ENCODE measurements around the gene TLE7. TPM values are rescaled to one million over a fixed set of nuclear protein-coding genes. Genes with fewer than 3 reads are reported as not detected.

TLE7 gene
- total RNA-seq, 1 experiment from 2014 or later, result not detected

- Histone ChIP-seq H4K8ac (replicated peaks; ENCODE audit: insufficient read length, low read depth, low read length) (no peak overlapping the region), H2BK5ac (ENCODE audit: insufficient read length, low read length) (no peak overlapping the region), H3K27me3 (ENCODE audit: insufficient read depth, low read length) (no peaks in the 10 kb centered on the region), H3K79me2 (ENCODE audit: insufficient read depth, low read length) (no peaks in the 10 kb centered on the region), H3K9ac (ENCODE audit: extremely low read depth, insufficient read length, low read length) (no peak overlapping the region), H4K20me1 (ENCODE audit: control insufficient read depth, insufficient read depth, insufficient read length) (no peaks in the 10 kb centered on the region), H3K56ac (ENCODE audit: insufficient read length, low read depth, low read length) (no peak overlapping the region), H3K4me1 (ENCODE audit: insufficient read depth, low read length) (no peaks in the 10 kb centered on the region), H2BK12ac (ENCODE audit: insufficient read length, low read depth, low read length) (no peak overlapping the region), H3K4me2 (ENCODE audit: insufficient read depth, insufficient read length, low read length) (no peak overlapping the region), H3T11ph (ENCODE audit: low read length) (no peak overlapping the region), H3K79me1 (ENCODE audit: insufficient read depth, low read depth, low read length, poor library complexity, severe bottlenecking) (no peaks in the 10 kb centered on the region), H4K5ac (ENCODE audit: insufficient read length, low read depth, low read length) (no peak overlapping the region), H2BK120ac (ENCODE audit: low read depth, low read length, poor library complexity, severe bottlenecking) (no peak overlapping the region), H3K4ac (ENCODE audit: low read depth, low read length) (no peak overlapping the region), H2AK5ac (ENCODE audit: insufficient read length, low read length) (no peak overlapping the region), H3K23me2 (ENCODE audit: insufficient read length, low read depth, low read length, poor library complexity, severe bottlenecking) (no peaks in the 10 kb centered on the region), H2BK15ac (ENCODE audit: low read depth, low read length) (no peak overlapping the region), H2AFZ (ENCODE audit: low read length) (no peak overlapping the region), H3K14ac (ENCODE audit: insufficient read depth, low read length) (no peak overlapping the region), H3K27ac (ENCODE audit: insufficient read length, low read depth, low read length) (no peak overlapping the region), H3K18ac (ENCODE audit: insufficient read length, low read depth, low read length) (no peak overlapping the region), H4K91ac (ENCODE audit: insufficient read length, low read depth, low read length) (no peak overlapping the region), H3K9me3 (ENCODE audit: control insufficient read depth, low read depth, low read length) (no peaks in the 10 kb centered on the region), H2BK20ac (ENCODE audit: low read depth, low read length, poor library complexity, severe bottlenecking) (no peak overlapping the region), H3K23ac (ENCODE audit: insufficient read length, low read depth, low read length) (no peak overlapping the region)
- DNase-seq, result no peak
- no peaks in the 10 kb centered on the region for H3K36me3 Mint-ChIP-seq (ENCODE audit: insufficient read depth in 1 of 3, low read depth in 3 of 3)
- H3K27me3 Mint-ChIP-seq (ENCODE audit: low read depth), result peaks cover 19% of the 10 kb centered on the region
- no peaks in the 10 kb centered on the region for H3K9me3 Mint-ChIP-seq
- H3K4me1 Mint-ChIP-seq, result no peaks in the 10 kb centered on the region
- TF ChIP-seq, protein P1, sequence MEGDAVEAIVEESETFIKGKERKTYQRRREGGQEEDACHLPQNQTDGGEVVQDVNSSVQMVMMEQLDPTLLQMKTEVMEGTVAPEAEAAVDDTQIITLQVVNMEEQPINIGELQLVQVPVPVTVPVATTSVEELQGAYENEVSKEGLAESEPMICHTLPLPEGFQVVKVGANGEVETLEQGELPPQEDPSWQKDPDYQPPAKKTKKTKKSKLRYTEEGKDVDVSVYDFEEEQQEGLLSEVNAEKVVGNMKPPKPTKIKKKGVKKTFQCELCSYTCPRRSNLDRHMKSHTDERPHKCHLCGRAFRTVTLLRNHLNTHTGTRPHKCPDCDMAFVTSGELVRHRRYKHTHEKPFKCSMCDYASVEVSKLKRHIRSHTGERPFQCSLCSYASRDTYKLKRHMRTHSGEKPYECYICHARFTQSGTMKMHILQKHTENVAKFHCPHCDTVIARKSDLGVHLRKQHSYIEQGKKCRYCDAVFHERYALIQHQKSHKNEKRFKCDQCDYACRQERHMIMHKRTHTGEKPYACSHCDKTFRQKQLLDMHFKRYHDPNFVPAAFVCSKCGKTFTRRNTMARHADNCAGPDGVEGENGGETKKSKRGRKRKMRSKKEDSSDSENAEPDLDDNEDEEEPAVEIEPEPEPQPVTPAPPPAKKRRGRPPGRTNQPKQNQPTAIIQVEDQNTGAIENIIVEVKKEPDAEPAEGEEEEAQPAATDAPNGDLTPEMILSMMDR (conservative IDR thresholded peaks at IDR 0.05), result no peak
- no peak overlapping the region for H3K4me3 Mint-ChIP-seq
- WGBS (ENCODE audit: extremely low coverage, insufficient read length, low lambda C conversion rate), result no CpG with 5 or more reads among the region's 3 CpGs
- no peak overlapping the region for H3K27ac Mint-ChIP-seq
Measured at GRCh38 chr16:71491054-71491453, 49.2 kb upstream of the TLE7 start.
